Measurements from ENCODE around the gene GREB1. TPM values are rescaled to one million over a fixed set of nuclear protein-coding genes. Genes with fewer than 3 reads are reported as not detected.

Gene GREB1
- total and polyA plus RNA-seq, 7 experiments from 2014 or later = 0.14 to 0.82 (median 0.25) TPM; not detected in 3

DNA sequence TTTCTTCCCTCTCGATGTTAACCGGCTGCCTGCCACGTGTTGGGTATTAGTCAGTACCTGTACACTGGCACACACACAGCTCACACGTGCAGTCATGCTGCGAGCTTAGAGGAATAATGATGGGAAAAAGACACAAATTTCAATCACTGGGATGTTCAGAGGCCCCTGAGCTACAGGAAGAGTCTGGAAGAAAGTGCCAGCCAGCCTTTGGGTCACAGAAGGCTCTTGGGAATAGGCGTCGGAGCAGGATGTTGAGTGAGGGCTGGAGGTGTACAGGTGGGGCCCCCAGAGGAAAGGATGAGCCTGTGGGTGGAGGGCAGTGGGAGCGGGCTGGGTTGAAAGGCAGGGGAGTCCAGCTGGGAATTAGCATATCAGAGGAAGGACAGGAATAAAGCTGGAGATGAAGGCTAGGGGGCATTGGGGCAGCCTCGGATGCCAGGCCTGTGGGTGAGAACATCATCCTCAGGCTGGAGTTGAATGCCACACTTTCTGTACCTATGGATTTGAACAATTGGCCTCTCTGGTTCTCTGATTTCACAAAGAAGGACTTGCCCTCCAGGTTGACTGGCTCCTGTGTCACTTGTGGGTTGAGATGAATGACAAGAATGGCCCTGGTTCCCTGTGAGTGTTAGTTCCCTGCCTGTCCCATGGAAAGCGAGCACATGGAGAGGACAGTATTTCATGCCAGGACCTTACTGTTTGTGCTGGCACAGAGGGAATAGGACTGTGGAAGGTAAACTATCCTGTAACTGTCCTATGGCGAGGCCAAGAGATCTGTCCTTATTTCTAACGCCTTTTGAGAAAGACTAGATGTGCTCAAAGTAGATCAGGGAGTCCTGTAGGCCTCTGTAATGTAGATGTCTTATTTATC lies 40.6 kb downstream of the GREB1 start:
- Mint-ChIP-seq H3K9me3 (no peaks in the 10 kb centered on the region), H3K27ac (no peak overlapping the region), H3K4me1 (no peaks in the 10 kb centered on the region), H3K27me3 (peaks cover 0 to 7% (median 0%) of the 10 kb centered on the region in 5 donors), H3K4me3 (no peak overlapping the region), H3K36me3 (no peaks in the 10 kb centered on the region)
- no peaks in the 10 kb centered on the region for H3K36me3 ChIP-seq (ENCODE audit: control insufficient read depth in 2 of 3, insufficient read depth in 3 of 3, low read length in 3 of 3)
- POLR2A ChIA-PET = no interaction called here
- intact Hi-C loops (cut with micrococcal nuclease) = no loop called here
- DNase-seq (no peak), ATAC-seq (no peak)
- CTCF ChIA-PET = no interaction called here
- H3K4me3 ChIP-seq (ENCODE audit: low read length) = no peak overlapping the region
- H3K27me3 ChIP-seq (ENCODE audit: control insufficient read depth in 2 of 2, insufficient read depth in 2 of 2, low read length in 2 of 2) = no peaks in the 10 kb centered on the region
- no peaks in the 10 kb centered on the region for H3K9me3 ChIP-seq (ENCODE audit: control insufficient read depth in 2 of 3, low read length in 3 of 3)
- H3K4me1 ChIP-seq (ENCODE audit: control insufficient read depth in 2 of 2, insufficient read depth in 2 of 2, low read length in 2 of 2) = no peaks in the 10 kb centered on the region
- H3K27ac ChIP-seq (ENCODE audit: low read depth, low read length) = no peak overlapping the region

- Mint-ChIP-seq H3K9me3 (no peaks in the 10 kb centered on the region), H3K4me3 (no peak overlapping the region), H3K27me3 (peaks cover 0 to 3% (median 0%) of the 10 kb centered on the region in 5 donors), H3K36me3 (no peaks in the 10 kb centered on the region), H3K4me1 (no peaks in the 10 kb centered on the region), H3K27ac (no peak overlapping the region)
- H3K4me1 ChIP-seq (ENCODE audit: control insufficient read depth in 2 of 2, insufficient read depth in 2 of 2, low read length in 2 of 2) = no peaks in the 10 kb centered on the region
- H3K9me3 ChIP-seq (ENCODE audit: control insufficient read depth in 2 of 3, low read length in 3 of 3) = no peaks in the 10 kb centered on the region
- intact Hi-C loops (cut with micrococcal nuclease) = no loop called here
- ChIA-PET CTCF (no interaction called here), POLR2A (no interaction called here)
- DNase-seq (no peak), ATAC-seq (no peak)
- no peak overlapping the region for H3K27ac ChIP-seq (ENCODE audit: low read depth, low read length)
- no peak overlapping the region for H3K4me3 ChIP-seq (ENCODE audit: low read length)
- no peaks in the 10 kb centered on the region for H3K27me3 ChIP-seq (ENCODE audit: control insufficient read depth in 2 of 2, insufficient read depth in 2 of 2, low read length in 2 of 2)
- no peaks in the 10 kb centered on the region for H3K36me3 ChIP-seq (ENCODE audit: control insufficient read depth in 2 of 3, insufficient read depth in 3 of 3, low read length in 3 of 3)
Observed at GRCh38 chr2:11576398-11576797, 42.6 kb downstream of the GREB1 start.

- Histone ChIP-seq H3K36me3 (ENCODE audit: control insufficient read depth in 2 of 3, insufficient read depth in 3 of 3, low read length in 3 of 3) (no peaks in the 10 kb centered on the region), H3K4me3 (ENCODE audit: low read length) (no peak overlapping the region), H3K27ac (ENCODE audit: low read depth, low read length) (no peak overlapping the region), H3K27me3 (ENCODE audit: control insufficient read depth in 2 of 2, insufficient read depth in 2 of 2, low read length in 2 of 2) (no peaks in the 10 kb centered on the region), H3K4me1 (ENCODE audit: control insufficient read depth in 2 of 2, insufficient read depth in 2 of 2, low read length in 2 of 2) (no peaks in the 10 kb centered on the region), H3K9me3 (ENCODE audit: control insufficient read depth in 2 of 3, low read length in 3 of 3) (no peaks in the 10 kb centered on the region)
- no peak for ATAC-seq
- ChIA-PET POLR2A (no interaction called here), CTCF (no interaction called here)
- intact Hi-C loops (cut with micrococcal nuclease) = no loop called here
- H3K36me3 Mint-ChIP-seq = no peaks in the 10 kb centered on the region
- H3K27ac Mint-ChIP-seq = no peak overlapping the region
- no peak for DNase-seq
- no peaks in the 10 kb centered on the region for H3K4me1 Mint-ChIP-seq
- no peak overlapping the region for H3K4me3 Mint-ChIP-seq
- no peaks in the 10 kb centered on the region for H3K9me3 Mint-ChIP-seq
- peaks cover 0 to 3% (median 0%) of the 10 kb centered on the region in 5 donors for H3K27me3 Mint-ChIP-seq
Observed at GRCh38 chr2:11577101-11577883, 43.4 kb downstream of the GREB1 start.

DNA sequence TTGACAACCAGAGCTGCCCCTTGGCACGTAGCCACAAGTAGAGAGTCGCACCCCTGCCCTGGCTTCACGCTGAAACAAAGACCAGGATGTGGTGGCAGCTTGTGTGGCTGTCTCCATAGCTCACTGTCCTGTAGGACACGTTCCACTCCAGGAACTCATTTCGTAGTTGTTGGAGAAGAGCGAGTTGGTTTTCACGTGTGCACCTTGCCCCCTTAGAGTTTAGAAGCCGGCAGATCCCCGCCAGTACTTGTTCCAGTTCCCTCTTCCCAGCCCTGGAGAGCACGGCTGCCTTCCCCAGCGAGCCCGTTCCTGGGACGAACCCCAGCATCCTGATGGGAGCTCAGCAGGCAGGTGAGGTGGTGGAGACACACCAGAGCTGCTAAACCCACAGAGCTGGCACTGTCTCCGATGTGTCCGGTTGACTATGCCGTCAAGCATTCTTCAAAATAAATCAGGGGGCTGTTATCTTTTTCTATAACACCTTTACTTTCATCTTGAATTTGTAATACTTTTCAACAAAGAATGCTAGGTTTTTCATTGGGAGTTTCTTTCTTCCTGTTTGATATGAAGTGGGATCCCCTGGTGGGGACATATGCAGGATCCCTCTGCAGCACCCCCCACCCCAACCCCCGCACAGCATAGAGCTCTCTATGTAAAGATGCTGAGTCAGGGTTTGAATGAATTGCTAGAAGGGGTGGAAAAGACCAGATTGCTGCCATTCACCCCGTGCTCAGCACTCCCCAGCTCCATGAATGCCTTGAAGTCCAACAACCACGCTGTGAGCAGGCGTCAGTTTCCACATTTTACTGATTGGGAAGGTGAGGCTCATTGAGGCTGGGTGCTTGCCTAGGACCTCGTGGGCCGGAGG lies 44.5 kb downstream of the GREB1 start:
- Mint-ChIP-seq H3K4me1 (no peaks in the 10 kb centered on the region), H3K36me3 (no peaks in the 10 kb centered on the region), H3K9me3 (no peaks in the 10 kb centered on the region), H3K4me3 (no peak overlapping the region), H3K27ac (no peak overlapping the region), H3K27me3 (peaks cover 0 to 3% (median 0%) of the 10 kb centered on the region in 5 donors)
- ATAC-seq (no peak), DNase-seq (no peak)
- H3K36me3 ChIP-seq (ENCODE audit: control insufficient read depth in 2 of 3, insufficient read depth in 3 of 3, low read length in 3 of 3) = no peaks in the 10 kb centered on the region
- H3K27me3 ChIP-seq (ENCODE audit: control insufficient read depth in 2 of 2, insufficient read depth in 2 of 2, low read length in 2 of 2) = no peaks in the 10 kb centered on the region
- CTCF ChIA-PET = no interaction called here
- no peak overlapping the region for H3K27ac ChIP-seq (ENCODE audit: low read depth, low read length)
- H3K9me3 ChIP-seq (ENCODE audit: control insufficient read depth in 2 of 3, low read length in 3 of 3) = no peaks in the 10 kb centered on the region
- intact Hi-C loops (cut with micrococcal nuclease) = no loop called here
- no peak overlapping the region for H3K4me3 ChIP-seq (ENCODE audit: low read length)
- no peaks in the 10 kb centered on the region for H3K4me1 ChIP-seq (ENCODE audit: control insufficient read depth in 2 of 2, insufficient read depth in 2 of 2, low read length in 2 of 2)
- POLR2A ChIA-PET = no interaction called here

DNA sequence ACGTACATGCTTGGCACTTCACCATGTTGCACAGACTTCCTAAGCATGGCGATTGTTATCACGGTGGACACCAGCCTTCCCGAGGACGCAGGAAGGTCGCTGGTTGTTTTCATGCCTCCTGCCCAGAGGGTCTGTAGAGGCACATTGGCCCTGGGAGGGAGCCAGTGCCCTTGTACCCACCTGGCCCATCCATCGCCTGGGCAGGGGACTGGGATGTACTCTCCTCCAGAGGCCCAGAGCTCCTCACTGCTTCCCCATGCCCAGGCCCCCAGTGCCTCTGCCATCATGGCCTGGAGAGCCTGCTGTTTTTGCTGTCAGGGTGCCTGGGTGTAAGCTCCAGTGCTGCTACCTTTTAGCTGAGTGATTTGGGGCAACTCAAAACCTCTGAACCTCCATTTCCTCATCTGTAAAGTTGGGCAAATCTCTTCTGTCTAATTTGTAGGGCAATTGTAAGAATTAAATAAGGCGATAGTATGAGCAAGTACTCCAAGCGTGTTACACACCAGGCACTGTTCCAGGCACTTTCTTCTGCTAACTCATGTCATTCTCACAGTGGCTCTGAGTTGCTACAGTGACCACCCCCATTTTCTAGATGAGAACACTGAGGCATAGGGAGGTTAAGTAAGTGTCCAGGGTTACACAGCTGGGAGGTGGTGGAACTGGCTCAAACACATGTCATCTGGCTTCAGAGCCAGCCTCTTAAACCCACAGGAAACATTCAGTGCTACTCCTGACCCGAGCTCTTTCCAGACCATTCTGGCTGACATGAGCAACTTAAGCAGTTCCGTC lies 45.3 kb downstream of the GREB1 start:
- peaks cover 0 to 4% (median 2%) of the 10 kb centered on the region in 7 donors for H3K4me1 Mint-ChIP-seq
- H3K27me3 Mint-ChIP-seq = peaks cover 0 to 3% (median 0%) of the 10 kb centered on the region in 5 donors
- no peaks in the 10 kb centered on the region for H3K9me3 Mint-ChIP-seq
- DNase-seq = no peak
- no peak overlapping the region for H3K4me3 Mint-ChIP-seq
- no peaks in the 10 kb centered on the region for H3K36me3 Mint-ChIP-seq
- no peaks in the 10 kb centered on the region for H3K36me3 ChIP-seq (ENCODE audit: control insufficient read depth in 2 of 3, insufficient read depth in 3 of 3, low read length in 3 of 3)
- POLR2A ChIA-PET = no interaction called here
- H3K4me1 ChIP-seq (ENCODE audit: control insufficient read depth in 2 of 2, insufficient read depth in 2 of 2, low read length in 2 of 2) = no peaks in the 10 kb centered on the region
- no peak for ATAC-seq
- no peaks in the 10 kb centered on the region for H3K9me3 ChIP-seq (ENCODE audit: control insufficient read depth in 2 of 3, low read length in 3 of 3)
- H3K27me3 ChIP-seq (ENCODE audit: control insufficient read depth in 2 of 2, insufficient read depth in 2 of 2, low read length in 2 of 2) = no peaks in the 10 kb centered on the region
- intact Hi-C loops (cut with micrococcal nuclease) = no loop called here
- no peak overlapping the region for H3K27ac ChIP-seq (ENCODE audit: low read depth, low read length)
- no peak overlapping the region for H3K27ac Mint-ChIP-seq
- H3K4me3 ChIP-seq (ENCODE audit: low read length) = no peak overlapping the region
- CTCF ChIA-PET = no interaction called here

All from naive thymus-derived CD4-positive, alpha-beta T cell (primary cell).